ENCODE results near the gene LGMN.

Gene LGMN

GRCh38 chr14:92792885-92793284, 44.5 kb upstream of the LGMN start:
- TF ChIP-seq CEBPB (IDR thresholded peaks at IDR 0.05) (no peak), TEAD4 (IDR thresholded peaks at IDR 0.05) (no peak), MAX (IDR thresholded peaks at IDR 0.05) (no peak), EP300 (IDR thresholded peaks at IDR 0.05; ENCODE audit: borderline replicate concordance) (no peak), REST (IDR thresholded peaks at IDR 0.05; ENCODE audit: low read depth) (no peak), FOXM1 (IDR thresholded peaks at IDR 0.05; ENCODE audit: borderline replicate concordance, low read depth) (no peak), YY1 (IDR thresholded peaks at IDR 0.05; ENCODE audit: low read depth) (no peak), NFIC (IDR thresholded peaks at IDR 0.05) (no peak), TAF1 (IDR thresholded peaks at IDR 0.05; ENCODE audit: low read depth) (no peak), USF1 (IDR thresholded peaks at IDR 0.05) (no peak), RAD21 (IDR thresholded peaks at IDR 0.05; ENCODE audit: low read depth) (no peak), ZBTB7A (IDR thresholded peaks at IDR 0.05; ENCODE audit: low read depth) (no peak), CREB1 (IDR thresholded peaks at IDR 0.05; ENCODE audit: low read depth) (no peak), EGR1 (IDR thresholded peaks at IDR 0.05) (no peak), TCF12 (IDR thresholded peaks at IDR 0.05; ENCODE audit: low read depth) (no peak)

DNA sequence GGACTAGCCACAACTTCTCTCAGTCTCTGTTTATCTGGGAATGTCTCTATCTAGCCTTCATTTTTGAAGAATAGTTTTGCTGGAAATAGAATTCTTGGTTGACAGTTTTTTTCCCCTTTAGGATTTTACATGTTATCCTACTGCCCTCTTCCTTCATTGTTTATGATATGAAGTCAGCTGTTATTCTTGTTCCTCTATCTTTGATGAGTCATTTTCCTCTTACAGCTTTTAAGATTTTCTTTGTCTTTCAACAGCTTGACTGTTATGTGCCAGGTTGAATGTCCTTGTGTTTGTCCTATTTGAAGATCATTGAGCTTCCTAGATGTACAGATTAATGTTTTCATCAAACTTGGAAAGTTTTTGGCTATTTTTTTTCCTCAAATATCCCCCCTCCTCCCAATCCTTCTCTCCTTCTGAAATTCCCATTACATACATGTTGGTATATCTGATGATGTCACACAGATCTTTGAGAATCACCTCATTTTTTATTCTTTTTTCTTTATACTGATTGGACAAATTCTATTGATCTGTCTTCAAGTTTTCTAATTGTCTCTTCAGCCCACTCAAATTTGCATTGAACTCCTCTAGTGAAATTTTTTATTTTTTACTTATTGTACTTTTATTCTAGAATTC, 41.1 kb upstream of the LGMN start:
- TF ChIP-seq EP300 (IDR thresholded peaks at IDR 0.05; ENCODE audit: borderline replicate concordance) (no peak), CREB1 (IDR thresholded peaks at IDR 0.05; ENCODE audit: low read depth) (no peak), YY1 (IDR thresholded peaks at IDR 0.05; ENCODE audit: low read depth) (no peak), TCF12 (IDR thresholded peaks at IDR 0.05; ENCODE audit: low read depth) (no peak)

- TF ChIP-seq TAF1 (IDR thresholded peaks at IDR 0.05; ENCODE audit: low read depth) (no peak), USF1 (IDR thresholded peaks at IDR 0.05) (no peak), RAD21 (IDR thresholded peaks at IDR 0.05; ENCODE audit: low read depth) (no peak), MAX (IDR thresholded peaks at IDR 0.05) (no peak), NFIC (IDR thresholded peaks at IDR 0.05) (no peak), EGR1 (IDR thresholded peaks at IDR 0.05) (no peak), CREB1 (IDR thresholded peaks at IDR 0.05; ENCODE audit: low read depth) (no peak), EP300 (IDR thresholded peaks at IDR 0.05; ENCODE audit: borderline replicate concordance) (no peak), ZBTB7A (IDR thresholded peaks at IDR 0.05; ENCODE audit: low read depth) (no peak), CEBPB (IDR thresholded peaks at IDR 0.05) (no peak), TCF12 (IDR thresholded peaks at IDR 0.05; ENCODE audit: low read depth) (no peak), TEAD4 (IDR thresholded peaks at IDR 0.05) (no peak), YY1 (IDR thresholded peaks at IDR 0.05; ENCODE audit: low read depth) (no peak), REST (IDR thresholded peaks at IDR 0.05; ENCODE audit: low read depth) (no peak), FOXM1 (IDR thresholded peaks at IDR 0.05; ENCODE audit: borderline replicate concordance, low read depth) (no peak)
These were observed 39.1 kb upstream of the LGMN start for GRCh38 chr14:92787554-92787953.

DNA sequence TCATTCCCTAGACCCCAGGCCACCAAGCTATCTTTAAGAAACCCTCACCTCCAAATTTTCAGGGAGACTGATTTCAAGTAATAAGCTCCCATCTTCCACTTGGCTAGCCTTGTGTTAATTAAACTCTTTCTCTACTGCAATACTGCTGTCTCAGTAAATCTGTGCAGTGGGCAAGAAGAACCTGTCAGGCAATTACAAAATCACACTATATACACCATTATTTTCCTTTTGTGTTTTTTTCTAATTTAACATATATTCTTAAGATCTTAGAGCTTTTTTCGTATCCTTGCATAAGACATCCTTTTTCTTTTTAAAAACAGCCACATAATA, 38.0 kb upstream of the LGMN start:
- TF ChIP-seq CEBPB (IDR thresholded peaks at IDR 0.05) (no peak), NFIC (IDR thresholded peaks at IDR 0.05) (no peak), REST (IDR thresholded peaks at IDR 0.05; ENCODE audit: low read depth) (no peak), ZBTB7A (IDR thresholded peaks at IDR 0.05; ENCODE audit: low read depth) (no peak), MAX (IDR thresholded peaks at IDR 0.05) (no peak), RAD21 (IDR thresholded peaks at IDR 0.05; ENCODE audit: low read depth) (no peak), USF1 (IDR thresholded peaks at IDR 0.05) (no peak), TAF1 (IDR thresholded peaks at IDR 0.05; ENCODE audit: low read depth) (no peak)

Measured in Ishikawa (cell line).